ENCODE results near the gene TMEM140.

DNA sequence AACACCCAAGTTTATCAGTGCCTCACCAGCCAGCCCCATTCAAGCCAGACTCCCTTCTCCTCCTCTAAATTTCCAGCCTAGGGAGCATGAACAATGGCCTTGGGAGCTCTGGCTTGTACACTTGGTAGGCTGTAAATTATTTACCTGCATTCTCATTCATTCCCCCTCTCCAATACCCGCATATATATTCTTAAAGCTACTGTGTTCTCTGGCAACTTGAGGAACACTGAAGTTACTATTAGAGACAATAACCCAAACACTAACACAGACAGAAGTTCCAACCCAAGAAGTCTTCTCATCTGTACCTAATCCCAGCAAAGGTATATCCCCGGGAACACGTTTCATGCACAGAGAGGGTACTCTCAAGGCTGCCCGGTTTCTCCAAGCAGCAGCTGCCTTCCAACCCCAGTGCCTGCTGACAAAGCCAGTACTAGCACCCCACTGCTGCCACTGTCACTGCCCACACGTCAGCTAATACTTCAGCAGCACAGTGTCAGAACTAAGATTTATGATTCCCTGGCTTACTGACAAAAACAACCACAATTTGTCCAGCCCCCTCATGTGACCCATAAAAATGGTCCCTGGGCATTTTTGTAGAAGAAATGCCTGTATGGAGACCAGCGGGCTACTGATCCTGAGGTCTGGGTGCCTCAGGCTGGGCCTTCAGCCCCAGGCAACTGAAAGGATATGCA lies 60.4 kb downstream of the TMEM140 start:
- TF ChIP-seq POLR2AphosphoS5 (IDR thresholded peaks at IDR 0.05) (no peak), POLR2A (IDR thresholded peaks at IDR 0.05) (no peak)
- TF ChIP-seq, protein P1, sequence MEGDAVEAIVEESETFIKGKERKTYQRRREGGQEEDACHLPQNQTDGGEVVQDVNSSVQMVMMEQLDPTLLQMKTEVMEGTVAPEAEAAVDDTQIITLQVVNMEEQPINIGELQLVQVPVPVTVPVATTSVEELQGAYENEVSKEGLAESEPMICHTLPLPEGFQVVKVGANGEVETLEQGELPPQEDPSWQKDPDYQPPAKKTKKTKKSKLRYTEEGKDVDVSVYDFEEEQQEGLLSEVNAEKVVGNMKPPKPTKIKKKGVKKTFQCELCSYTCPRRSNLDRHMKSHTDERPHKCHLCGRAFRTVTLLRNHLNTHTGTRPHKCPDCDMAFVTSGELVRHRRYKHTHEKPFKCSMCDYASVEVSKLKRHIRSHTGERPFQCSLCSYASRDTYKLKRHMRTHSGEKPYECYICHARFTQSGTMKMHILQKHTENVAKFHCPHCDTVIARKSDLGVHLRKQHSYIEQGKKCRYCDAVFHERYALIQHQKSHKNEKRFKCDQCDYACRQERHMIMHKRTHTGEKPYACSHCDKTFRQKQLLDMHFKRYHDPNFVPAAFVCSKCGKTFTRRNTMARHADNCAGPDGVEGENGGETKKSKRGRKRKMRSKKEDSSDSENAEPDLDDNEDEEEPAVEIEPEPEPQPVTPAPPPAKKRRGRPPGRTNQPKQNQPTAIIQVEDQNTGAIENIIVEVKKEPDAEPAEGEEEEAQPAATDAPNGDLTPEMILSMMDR (IDR thresholded peaks at IDR 0.05) = no peak

All from gastroesophageal sphincter (tissue), 3 donors.